NCI-H748 treated with DMSO at 0.1 percent for 48 hours (cell line): ENCODE results near the gene CGNL1.

Experiments used
- DNase-seq: peaks from one replicate; lab custom pipeline; 2025; lab: John Stamatoyannopoulos, UW

CGNL1 gene

GRCh38 chr15:57600197-57600596, 223.9 kb downstream of the CGNL1 start:
- DNase-seq: no peak
